HL-60 (cell line): Measurements from ENCODE around the gene SMIM20.

ENCODE experiments used
- DNase-seq, 2 experiments: peaks; one replicate each; pipeline ENCODE4 v3.0.0-alpha.2; 2010 to 2020; ENCODE audit warnings: low read depth in 1 of 2, low spot score in 1 of 2
- H3K27ac ChIP-seq: fragments of 250-450 bp; sonication (Bioruptor Pico); replicated peaks from 2 replicates; pipeline ENCODE4 v1.5.1; 2020; ENCODE audit warnings: mild to moderate bottlenecking, moderate library complexity
- H3K27me3 ChIP-seq: fragments of 250-450 bp; sonication (Bioruptor Pico); 2 replicates; pipeline ENCODE4 v1.5.1; 2021; ENCODE audit warnings: mild to moderate bottlenecking, moderate library complexity; ENCODE audit not compliant: insufficient read depth, poor library complexity, severe bottlenecking
- H3K4me3 ChIP-seq: replicated peaks from 2 replicates; pipeline ENCODE4 v1.5.1; 2011; ENCODE audit warnings: mild to moderate bottlenecking, control low read depth, low read length; ENCODE audit not compliant: insufficient read depth
- CTCF ChIP-seq: IDR thresholded peaks from one replicate; pipeline ENCODE4 v1.5.1; 2011; ENCODE audit warnings: low read length, control low read depth, inconsistent platforms; ENCODE audit not compliant: insufficient read depth
- GABPA ChIP-seq: IDR thresholded peaks from 2 replicates; pipeline ENCODE4 v1.6.1; 2012; ENCODE audit warnings: low read depth
- POLR2AphosphoS5 ChIP-seq: IDR thresholded peaks from 2 replicates; pipeline ENCODE4 v1.6.1; 2012; ENCODE audit warnings: low read depth
- REST ChIP-seq: IDR thresholded peaks from 2 replicates; pipeline ENCODE4 v1.6.1; 2012; ENCODE audit warnings: low read depth; ENCODE audit not compliant: insufficient replicate concordance
- SPI1 ChIP-seq: IDR thresholded peaks from 2 replicates; pipeline ENCODE4 v1.6.1; 2012; ENCODE audit warnings: low read depth, mild to moderate bottlenecking, borderline replicate concordance

SMIM20 gene

GRCh38 chr4:25927361-25928195 lies 13.6 kb downstream of the SMIM20 start:
- Histone ChIP-seq H3K4me3 (no peak overlapping the region), H3K27ac (no peak overlapping the region), H3K27me3 (no peaks in the 10 kb centered on the region)
- TF ChIP-seq POLR2AphosphoS5 = no peak
- TF ChIP-seq SPI1 = no peak
- TF ChIP-seq CTCF = no peak
- no peak for TF ChIP-seq REST
- no peak for TF ChIP-seq GABPA
- no peak for DNase-seq

- Histone ChIP-seq H3K27ac (no peak overlapping the region), H3K27me3 (no peaks in the 10 kb centered on the region), H3K4me3 (no peak overlapping the region)
- TF ChIP-seq SPI1 = no peak
- TF ChIP-seq POLR2AphosphoS5 = no peak
- TF ChIP-seq CTCF = no peak
- no peak for DNase-seq
Measured at GRCh38 chr4:25928379-25929297, 14.6 kb downstream of the SMIM20 start.

GRCh38 chr4:25929298-25929686 lies 15.3 kb downstream of the SMIM20 start:
- H3K27me3 ChIP-seq = no peaks in the 10 kb centered on the region
- TF ChIP-seq SPI1 (no peak), GABPA (no peak), CTCF (no peak), REST (no peak), POLR2AphosphoS5 (no peak)
- H3K27ac ChIP-seq = no peak overlapping the region
- DNase-seq = no peak
- H3K4me3 ChIP-seq = no peak overlapping the region
